HG02840 (cell line): ENCODE measurements around the gene SAMM50.
A peak's percentile ranks its signal among the peaks of the same experiment; 100 is the strongest.

Experiments
- ATAC-seq: cut with Tn5 transposase; IDR thresholded peaks from one replicate; pipeline ENCODE4 v1.9.1; 2021; ENCODE audit warnings: mild to moderate bottlenecking, moderate library complexity, moderate number of reproducible peaks; ENCODE audit not compliant: unreplicated experiment, low FRiP score

Gene SAMM50

DNA sequence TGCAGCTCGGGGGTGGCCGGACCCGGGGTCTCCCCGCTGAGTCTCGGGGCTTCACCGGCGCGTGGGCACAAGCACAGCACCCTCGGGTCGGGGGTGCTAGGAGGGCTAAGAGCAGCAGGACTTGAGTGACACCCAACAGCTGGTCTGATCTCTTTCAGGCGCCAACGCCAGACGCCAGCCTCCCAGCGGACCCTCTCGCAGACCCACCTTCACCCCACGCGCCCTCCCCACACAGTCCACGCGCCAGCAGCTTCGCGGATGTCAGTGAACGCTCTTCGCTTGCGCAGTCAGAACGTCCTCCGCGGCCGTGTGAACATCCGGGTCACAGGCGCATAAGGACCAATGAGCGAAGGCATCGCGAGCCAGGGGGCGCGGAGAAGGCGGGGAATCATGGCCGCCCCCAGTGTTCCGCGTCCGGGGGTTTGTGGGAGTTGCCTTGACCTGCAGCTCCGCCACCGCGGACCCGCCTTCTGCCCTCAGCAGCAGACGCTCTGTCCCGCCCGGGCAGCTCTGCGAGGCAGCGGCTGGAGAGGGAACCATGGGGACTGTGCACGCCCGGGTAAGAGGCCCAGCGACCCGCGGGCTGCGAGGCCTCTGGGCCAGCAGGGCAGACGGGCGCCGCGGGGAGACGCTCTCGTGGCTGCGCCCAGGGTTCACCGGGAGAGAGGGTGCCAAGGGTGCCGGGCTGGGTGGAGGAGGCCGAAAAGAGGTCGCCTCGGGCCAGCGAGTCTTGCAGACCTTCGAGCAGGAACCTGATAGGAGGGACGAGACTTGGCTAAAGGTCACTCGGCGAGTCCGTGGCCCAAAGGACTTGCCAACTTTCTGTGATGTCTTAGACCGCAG is at the start of gene SAMM50:
TSS of gene SAMM50 (plus strand) at position 403 of the 843 bp plus-strand sequence. CDS start at position 539, 136 bp downstream.
- ATAC-seq: peak; percentile 93

DNA sequence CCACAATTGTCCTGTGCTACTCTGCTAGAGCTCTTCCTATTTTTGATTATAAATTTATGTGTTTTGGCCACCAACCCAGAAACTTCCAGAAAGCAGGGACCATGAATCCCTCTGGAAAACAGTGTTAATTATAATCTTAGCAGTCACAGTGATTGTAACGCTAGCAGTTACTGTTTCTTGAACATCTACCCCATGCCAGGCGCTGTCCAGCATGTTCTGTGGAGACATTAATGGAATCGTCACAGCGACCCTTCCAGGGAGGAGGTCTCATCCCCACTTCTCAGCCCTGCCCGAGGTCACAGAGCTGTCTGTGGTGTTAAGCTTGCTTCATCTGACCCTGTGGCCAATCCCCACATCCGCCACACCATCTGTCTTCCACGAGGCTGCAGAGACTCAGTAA is 49.6 kb upstream of the SAMM50 start:
- ATAC-seq: no peak

DNA sequence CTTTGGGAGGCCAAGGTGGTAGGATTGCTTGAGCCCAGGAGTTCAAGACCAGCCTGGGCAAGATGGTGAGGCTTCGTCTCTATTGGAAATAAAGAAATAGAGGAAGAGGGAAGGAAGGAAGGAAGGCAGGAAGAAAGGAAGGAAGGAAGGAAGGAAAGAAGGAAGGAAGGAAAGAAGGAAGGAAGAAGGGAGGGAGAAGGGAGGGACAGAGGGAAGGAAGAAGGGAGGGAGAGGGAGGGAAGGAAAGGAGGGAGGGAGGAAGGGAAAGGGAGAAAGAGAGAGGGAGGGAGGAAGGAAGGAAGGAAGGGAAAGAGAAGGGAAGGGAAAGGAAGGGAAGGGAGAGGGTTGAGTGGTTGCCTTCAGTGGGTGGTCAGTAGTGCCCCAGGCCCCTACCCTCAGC is 45.5 kb upstream of the SAMM50 start:
- no peak for ATAC-seq

DNA sequence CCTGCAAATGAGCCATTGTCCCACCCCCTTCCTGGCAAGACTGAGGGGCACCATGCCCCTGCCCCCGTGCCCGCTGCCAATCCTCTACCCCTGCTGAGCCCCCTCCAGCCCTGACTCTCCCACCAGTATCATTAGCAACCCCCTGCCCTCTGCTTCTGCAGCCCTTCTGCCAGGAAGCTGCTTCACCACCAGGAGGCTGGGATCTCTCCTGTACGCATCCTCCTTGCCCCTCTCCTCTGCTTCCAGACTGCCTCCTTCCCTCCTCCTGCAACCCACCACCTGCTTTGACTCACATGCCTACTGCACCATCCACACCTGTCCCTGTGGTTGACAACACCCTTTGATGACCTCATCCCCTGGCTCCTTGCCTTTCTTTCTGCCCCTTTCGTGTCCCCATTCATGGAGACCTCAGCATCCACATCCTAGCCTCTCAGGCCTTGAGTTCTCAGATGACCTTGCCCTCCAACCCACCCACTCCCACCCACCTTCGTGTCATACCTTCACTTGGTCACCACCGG is 45.0 kb upstream of the SAMM50 start:
- no peak for ATAC-seq

DNA sequence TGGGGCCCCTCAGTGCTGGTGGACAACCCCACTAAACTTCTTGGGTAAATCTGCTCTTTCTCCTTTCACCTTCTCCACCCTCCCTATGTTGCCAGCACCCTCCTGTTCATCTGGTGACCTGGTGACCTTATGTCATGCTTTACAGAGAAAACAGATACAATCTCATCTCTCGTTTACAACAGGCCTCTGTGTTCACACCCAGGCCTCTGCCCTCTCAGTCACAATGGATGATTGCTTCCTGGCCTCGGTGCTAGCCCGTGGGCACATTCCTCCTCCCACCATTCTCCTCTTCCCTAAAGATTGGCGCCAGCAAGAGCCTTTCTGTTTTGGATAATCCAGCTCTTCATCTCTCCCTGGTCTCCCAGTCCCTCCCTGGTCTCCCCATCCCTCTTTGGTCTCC is 43.9 kb upstream of the SAMM50 start:
- no peak for ATAC-seq

DNA sequence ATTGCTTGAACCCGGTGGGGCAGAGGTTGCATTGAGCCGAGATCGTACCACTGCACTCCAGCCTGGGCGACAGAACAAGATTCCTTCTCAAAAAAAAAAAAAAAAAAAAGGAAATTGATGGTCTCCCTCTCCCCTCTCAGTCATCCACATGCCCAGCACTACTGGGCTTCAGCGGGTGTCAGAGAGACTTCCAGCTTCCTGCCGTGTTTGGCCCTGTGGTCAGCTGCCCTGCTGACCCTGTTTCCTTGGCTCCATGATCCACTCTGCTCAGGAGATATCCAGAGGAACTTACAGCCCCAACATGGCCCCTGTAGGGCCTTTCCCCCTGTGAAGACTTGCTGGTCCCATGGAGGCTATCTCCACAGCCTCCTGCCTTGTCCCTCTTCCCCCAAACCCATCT is 37.7 kb upstream of the SAMM50 start:
- ATAC-seq: no peak

DNA sequence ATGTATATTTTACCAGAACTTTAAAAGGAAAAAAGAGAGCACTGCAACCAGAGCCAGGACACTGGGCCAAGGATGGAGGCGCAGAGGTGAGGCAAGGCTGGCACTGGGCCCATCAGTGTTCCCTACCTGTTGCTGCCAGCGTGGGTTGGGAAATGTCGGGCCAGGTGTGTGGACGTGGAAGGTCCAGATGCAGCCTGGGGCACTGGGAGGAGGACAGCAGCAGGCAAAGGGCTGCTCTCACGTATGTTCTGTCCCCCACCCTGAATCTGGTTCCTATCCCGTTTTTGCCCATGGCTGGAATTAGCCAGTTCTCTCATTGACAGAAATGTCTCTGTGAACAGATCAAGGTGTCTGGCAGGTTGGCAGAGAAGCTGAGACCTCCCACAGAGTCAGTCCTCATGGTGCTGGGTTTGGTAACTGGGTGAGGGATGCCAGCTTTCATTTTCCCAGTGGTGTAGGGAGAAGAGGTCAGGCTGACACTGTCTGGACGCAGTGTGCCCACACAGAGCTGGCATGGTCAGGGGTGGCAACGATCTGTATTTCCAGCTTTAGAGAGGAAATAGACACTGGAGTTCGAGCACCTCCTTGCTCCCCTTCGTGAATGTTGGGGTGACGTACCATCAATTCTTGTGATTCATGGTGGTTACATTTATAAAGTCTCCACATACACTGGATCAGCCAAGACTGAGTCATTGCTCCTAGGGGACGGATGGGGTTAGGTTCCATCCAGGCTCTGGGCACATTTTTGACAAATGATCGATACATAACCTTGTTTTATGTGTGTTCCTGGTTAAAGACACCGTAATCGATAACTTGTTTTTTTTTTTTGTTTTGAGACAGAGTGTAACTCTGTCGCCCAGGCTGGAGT is 35.9 kb upstream of the SAMM50 start:
- ATAC-seq: no peak

DNA sequence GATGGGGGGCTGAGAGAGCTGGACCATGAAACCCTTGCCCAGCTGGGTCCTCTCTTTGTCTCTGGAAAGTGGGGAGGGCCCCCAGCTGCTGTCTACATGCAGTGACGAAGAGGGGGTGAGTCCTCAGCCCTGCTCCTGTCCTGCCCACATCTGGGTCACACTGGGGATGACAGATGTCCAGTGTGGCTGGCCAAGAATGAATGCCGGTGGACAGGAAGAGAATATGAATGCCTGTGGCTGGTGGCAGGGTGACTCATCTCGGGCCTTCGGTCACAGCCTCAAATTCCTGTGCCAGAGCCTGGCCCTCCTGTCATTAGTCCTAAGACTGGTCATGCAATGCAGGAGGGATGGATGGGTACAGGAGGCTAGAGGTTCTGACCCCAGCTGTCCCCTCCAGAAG is 33.9 kb upstream of the SAMM50 start:
- no peak for ATAC-seq

DNA sequence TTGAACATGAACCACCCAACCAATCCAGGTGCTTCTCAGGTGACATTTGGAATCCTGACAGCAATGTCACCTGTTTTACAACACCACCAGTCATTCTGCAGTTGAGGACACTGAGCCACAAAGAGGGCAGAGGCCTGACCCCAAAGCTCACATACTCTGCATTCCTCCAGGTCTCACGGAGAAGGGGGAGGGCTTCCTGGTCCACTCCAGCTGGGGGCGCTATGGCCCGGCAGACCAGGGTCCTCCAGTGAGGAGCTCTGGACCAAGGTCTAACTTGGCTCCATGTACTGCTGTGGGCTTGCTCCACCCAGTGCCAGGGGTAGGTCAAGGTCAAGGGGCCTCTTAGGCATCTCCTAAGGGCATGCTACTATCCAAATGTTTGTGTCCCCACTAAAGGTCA is 33.1 kb upstream of the SAMM50 start:
- ATAC-seq: no peak

DNA sequence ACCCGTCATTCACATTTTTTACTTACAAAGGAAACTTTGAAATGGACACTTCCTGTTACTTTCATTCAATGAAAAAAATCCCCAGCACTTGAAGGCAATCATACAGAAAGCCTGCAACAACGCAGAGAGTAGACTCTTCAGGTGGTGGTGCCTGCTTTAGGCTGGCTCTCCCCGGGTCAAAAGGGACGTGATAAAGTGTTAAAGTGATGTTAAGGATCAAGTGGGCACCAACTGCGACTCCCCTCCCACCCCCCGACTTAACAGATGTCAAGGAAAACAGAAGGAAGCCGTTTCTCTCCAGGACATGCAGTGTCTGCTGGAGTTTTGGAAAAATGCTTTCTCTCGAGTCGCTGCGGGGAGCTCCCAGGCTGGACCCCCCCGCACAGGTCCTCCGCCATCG is 32.1 kb upstream of the SAMM50 start:
- no peak for ATAC-seq

DNA sequence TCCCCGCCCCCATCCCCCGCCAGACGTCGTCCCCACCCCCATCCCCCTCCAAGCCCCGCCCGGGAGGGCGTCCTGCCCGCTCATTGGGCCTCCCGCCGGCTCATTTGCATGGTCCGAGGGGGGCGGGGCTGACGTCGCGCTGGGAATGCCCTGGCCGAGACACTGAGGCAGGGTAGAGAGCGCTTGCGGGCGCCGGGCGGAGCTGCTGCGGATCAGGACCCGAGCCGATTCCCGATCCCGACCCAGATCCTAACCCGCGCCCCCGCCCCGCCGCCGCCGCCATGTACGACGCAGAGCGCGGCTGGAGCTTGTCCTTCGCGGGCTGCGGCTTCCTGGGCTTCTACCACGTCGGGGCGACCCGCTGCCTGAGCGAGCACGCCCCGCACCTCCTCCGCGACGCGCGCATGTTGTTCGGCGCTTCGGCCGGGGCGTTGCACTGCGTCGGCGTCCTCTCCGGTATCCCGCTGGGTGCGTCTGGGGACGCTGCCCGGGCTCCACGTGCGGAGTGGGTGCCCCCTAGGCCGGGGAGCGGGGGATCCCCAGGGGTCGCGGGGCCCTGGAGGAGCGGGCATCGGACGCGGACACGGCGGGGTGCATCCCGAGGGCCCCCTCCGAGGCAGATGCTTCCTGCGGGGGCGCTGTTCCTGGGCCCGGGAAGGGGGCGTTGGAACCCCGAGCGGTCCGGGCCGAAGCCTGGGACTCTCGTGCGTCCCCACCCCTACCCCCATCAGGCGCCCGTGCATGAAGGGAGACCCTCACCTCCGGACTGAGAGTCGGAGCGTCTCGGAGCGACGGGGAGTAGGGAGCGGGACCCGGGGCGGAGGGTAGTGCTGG is 31.4 kb upstream of the SAMM50 start, which contains the start of gene PNPLA3:
TSS of gene PNPLA3 (plus strand) at position 175 of the 834 bp plus-strand sequence. CDS start at position 282, 107 bp downstream.
- ATAC-seq: no peak

DNA sequence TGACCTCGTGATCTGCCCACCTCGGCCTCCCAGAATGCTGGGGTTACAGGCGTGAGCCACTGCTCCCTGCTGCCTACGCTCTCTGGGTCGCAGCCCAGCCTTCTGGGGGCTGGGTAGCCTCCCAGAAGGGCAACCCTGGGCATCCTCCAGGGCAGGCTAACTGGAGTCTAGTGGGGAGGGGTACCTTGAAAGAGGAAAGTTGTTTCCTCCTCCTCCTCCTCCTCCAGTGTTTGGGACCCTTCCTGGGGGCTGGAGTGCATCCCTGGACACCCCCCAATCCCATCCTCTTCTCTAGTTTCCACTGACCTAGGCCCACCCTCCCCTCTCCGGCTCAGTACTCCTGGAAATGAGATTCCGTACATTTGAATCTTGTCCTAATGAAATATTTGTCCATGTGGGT is 30.4 kb upstream of the SAMM50 start:
- no peak for ATAC-seq

DNA sequence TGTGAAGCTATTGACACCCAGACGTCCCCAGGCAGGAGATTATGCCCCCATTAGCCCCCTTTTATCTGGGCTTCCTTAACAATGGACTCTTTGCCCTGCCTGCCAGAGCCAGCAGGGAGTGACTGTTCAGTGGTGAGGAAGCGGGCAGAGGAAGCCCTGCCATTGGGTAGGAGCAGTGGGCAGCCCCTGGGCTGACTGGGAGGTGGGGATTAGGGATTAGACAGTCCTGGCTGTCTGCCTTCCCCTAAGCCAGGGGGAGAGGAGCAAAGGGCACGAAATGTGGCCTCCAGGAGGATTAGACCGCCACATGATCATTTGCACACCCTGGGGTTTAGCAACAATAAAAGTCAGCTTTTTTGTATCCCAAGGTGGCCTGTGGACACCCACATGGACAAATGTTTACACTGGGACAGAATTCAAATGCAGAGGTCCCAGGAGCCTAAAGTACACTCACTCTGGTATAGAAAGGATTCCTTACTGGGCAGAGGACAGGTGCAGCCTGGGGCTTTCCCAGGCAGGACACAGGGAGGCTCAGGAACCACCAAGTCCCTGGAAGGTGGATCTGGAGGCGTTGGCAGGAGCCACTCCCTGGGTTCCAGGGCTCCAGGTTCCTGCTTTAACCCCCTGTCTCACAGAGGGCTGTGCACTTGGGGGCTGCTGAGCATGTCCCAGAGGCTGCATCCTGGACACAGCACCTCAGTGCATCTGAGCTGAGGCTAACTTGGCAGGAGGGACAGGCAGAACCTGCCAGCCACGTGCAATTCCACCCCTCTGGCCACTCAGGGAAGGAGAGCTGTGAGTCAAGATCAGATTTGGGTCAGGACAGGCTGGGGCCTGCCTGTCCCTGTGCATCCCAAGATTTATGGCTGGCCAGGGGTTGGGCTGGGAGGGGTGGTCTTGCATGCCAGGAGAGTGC is 29.6 kb upstream of the SAMM50 start:
- no peak for ATAC-seq

DNA sequence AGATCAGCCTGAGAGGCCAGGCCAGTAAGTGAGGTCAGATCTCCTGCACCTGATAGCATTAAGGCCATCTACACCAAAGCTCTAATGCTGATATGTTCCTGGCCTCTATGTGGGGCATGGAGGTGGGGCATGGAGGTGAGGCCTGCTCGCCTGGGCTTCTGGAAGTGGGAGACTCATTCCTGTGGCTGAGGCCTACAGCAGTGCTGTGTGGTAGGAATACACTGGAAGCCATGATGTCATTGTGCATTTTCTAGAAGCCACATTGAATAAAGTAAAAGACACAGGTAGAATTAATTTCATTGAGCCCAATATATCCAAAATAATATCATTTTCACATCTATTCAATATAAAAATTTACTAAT is 28.9 kb upstream of the SAMM50 start:
- no peak for ATAC-seq

DNA sequence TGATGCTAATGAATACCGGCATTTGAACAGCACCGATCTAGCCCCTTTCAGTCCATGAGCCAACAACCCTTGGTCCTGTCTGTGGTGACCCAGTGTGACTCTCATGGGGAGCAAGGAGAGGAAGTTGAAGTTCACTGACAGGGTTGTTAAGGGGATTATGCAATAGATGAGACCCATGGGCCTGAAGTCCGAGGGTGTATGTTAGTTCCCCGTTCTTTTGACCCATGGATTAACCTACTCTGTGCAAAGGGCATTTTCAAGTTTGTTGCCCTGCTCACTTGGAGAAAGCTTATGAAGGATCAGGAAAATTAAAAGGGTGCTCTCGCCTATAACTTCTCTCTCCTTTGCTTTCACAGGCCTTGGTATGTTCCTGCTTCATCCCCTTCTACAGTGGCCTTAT is 26.8 kb upstream of the SAMM50 start:
- no peak for ATAC-seq

DNA sequence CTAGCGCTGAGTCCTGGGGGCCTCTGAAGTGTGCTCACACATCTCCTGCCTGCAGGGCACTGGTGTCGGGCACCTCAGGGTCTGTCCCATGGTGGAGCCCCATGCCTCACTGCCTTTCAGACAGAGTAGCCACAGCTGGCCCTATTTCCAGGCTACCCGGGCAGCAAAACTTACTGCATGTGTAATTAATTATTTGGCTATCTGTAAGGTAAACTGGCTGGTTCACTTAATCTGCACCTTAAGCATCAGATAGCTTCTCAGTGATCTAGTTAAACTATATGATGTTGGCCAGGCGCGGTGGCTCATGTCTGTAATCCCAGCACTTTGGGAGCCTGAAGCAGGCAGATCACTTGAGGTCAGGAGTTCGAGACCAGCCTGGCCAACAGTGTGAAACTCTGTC is 26.3 kb upstream of the SAMM50 start:
- no peak for ATAC-seq

DNA sequence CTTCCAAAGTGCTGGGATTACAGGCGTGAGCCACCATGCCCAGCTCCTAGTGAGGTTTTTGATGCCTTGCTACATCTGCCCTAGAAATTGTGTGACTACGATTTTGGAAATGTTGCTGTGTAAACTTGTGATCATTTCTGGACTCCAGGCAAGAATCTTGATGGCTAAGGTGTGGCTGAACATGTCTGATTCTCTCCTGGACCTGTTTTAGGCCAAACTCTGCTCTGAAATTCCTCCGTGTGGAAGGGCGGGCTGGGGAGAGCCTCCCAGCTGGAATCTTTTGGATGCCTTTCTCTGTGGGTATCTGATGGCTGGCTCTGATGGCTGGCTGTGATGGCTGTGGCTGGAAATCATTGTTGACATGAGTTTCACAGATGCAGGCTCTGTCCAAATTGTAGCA is 23.5 kb upstream of the SAMM50 start:
- no peak for ATAC-seq

DNA sequence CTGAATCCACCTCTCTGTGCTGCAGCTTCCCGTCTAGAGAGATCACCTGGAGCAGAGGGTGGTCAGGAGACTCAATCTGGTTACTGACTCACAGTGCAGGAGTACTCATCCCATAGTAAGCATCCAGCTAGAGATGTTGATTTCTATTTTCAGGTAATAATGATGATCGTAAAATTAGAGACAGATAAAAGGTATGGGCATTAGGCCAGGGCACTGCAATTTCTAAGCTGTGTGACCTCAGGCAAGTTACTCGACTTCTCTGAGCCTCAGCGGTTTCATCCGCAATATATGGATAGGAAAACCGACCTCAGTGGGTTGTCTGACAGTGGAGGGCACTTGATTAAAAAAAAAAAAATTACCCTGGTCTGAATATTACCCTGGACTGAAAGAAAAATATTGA is 13.8 kb upstream of the SAMM50 start:
- ATAC-seq: no peak

DNA sequence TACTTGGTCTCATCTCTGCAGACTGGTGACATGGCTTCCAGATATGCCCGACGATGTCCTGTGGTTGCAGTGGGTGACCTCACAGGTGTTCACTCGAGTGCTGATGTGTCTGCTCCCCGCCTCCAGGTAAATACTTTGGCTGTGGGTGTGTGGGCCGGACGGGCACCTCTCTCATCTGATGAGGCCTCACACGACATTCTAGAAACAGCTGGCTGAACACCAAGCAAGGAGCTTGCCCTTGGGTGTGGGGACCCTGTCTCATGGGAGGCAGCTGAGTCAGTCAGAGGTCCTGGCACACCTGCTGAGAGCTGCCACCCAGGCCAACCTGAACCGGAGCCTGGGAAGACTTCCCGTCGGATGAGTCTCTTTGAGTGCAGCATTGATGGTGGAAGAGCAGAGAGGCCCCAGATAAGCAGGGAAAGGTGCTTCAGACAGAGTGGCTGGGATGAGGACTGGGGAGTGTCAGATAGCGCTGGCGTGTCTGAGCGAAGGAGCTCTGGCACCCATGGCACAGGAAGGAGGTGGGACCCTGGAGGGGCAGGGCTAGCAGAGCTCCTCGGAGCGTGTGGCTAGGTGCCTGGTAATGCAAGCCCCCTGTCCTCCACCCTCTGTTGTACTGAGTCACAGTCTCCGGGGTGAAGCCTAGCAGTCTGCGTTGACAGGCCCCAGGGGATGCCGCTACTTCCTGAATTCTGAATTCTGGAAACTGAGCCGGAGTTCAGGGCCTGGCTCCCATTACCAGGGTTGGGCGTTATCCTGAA is 10.4 kb upstream of the SAMM50 start:
- ATAC-seq: no peak
